Putamen (tissue), 1 donor: Measurements from ENCODE around the gene IMPACT.

Source experiments
- DNase-seq: peaks from one replicate; pipeline ENCODE4 v3.0.0-alpha.2; 2016; ENCODE audit warnings: low spot score

Gene IMPACT

DNA sequence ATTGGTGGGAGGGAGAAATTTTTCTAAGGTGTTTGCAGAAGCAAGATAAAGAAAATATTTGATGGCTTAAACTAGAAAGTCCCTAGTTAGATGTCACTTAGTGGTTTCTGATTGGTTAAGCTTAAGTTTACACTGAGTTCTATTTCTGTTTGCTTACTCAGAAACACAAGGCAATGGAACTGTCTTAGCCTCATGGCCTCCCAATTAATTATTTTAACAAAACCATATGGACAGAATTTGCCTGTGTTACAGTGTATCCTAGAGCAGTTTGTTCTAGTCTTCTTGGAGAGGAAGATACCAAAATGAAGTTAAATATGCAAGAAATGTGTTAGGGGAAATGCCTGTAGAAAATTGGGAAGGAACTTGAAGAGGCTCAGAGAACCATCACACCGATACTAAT is 4.6 kb upstream of the IMPACT start:
- DNase-seq, result no peak

DNA sequence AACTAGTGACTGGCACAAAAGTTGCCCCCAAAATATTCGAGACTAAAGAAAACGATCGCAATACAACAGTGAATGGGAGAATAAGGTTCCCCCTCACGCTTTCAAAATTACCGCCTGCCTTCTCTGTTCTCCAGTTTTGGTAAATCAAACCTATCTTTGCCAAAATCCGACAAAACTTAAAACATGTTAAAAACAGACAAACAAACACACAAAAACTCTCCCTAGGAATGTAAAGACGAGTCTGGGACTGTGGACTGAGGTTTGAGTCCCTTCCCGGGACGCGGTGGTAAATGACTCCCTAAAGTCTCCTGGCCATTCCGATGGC is 435 bp upstream of the IMPACT start:
- DNase-seq, result no peak

GRCh38 chr18:24427484-24427883 is 1.0 kb downstream of the IMPACT start:
- DNase-seq, result no peak

GRCh38 chr18:24428709-24429108 is 2.2 kb downstream of the IMPACT start:
- no peak for DNase-seq

DNA sequence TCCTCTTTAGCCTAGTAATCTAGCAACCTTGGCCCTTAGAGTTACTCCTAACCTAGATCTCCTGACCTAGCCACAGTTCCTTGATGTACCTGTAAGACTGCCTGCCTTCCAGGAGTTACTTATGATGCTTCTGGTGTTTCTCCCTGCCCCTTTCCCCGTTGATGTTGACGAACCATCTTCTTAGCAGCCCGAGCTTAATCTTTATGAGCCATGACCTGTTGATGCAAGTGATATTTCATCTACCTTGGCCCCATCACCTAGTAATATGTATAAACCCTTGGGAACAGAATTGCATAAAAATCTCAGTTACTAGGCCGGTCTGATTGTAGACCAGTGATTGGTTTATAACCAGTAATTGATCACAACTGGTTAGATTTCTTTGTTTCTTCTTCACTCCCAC is 2.7 kb downstream of the IMPACT start:
- DNase-seq, result no peak

DNA sequence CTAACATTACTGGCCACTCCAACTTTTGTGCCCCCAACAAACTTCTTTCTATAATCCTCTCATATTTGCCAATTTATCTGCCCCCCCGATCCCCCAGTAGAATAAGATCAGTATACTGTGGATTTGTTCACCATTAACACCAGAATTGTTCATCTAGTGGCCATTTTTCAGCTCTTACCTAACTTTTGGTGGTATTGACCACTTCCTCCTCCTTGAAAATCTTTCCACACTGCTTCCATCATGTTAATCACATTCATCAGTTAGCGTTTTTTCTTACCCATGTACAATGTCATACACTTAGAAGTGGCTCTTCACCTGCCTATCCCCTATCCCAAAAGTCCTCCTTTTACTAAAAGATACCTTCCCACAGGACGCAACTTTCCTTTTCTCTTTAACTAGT is 6.1 kb downstream of the IMPACT start:
- no peak for DNase-seq

- no peak for DNase-seq
These were observed 10.5 kb downstream of the IMPACT start for GRCh38 chr18:24436939-24437338.

- no peak for DNase-seq
These were observed 17.4 kb downstream of the IMPACT start for GRCh38 chr18:24443870-24444269.

DNA sequence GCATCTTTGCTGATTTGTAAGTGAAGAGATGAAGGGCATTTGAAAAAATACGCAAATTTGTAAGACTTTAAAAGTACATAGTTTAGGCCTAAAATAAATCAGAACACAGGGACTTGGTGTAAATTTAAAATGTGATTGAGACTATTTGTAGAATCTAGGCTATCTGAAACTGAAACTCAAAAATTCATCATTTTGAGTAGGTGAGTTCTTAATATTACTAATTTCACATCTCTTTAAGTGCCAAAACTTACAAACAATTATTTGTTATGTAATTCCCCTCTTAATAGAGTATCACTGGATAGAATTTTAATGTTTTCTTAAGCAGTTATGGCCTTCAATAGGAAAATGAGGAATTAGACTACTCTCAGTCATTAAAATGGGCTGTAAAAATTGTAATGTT is 20.0 kb downstream of the IMPACT start:
- DNase-seq, result no peak

DNA sequence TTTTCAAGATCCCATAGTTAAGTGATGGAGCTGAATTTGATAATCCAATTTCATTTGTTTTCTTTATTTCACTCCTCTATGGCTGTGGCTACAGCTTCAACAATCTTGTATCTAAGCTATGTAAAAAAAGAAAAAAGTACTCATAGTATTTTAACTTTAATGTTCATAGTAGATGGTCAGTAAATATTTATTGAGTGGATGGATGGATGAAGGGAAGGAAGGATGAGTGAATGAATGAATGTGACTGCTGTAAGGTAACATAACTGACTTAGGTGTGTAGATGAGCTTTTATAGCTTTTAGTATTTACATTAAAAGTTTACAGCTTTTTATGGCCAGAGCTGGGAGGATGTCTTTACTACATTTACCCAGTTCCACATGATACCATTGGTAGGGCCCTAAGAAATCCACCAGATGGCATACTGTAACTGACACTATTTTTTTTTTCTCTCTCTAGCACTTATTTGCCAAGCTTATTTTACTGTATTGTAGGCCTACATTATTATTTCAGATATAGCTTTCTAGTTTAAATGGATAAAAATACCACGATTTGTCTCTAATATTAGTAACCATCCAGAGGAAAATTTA is 20.6 kb downstream of the IMPACT start:
- no peak for DNase-seq

DNA sequence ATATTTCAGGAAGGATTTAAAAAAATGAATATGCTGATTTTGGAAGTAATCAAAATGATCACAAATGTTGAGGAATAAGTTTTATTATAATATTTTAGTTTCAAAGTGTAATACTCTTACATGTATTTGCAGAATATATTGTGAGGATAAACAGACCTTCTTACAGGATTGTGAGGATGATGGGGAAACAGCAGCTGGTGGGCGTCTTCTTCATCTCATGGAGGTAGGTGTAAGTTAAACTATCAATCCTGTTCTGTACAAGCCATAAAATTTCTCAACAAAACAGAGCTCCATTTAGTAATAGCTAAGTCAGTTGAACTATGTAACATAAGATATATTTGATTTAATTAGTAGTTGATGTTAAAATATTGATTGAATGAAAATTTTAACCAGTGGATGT is 21.5 kb downstream of the IMPACT start:
- peak; percentile 28 for DNase-seq

GRCh38 chr18:24456549-24456948 is 30.1 kb downstream of the IMPACT start:
- no peak for DNase-seq

DNA sequence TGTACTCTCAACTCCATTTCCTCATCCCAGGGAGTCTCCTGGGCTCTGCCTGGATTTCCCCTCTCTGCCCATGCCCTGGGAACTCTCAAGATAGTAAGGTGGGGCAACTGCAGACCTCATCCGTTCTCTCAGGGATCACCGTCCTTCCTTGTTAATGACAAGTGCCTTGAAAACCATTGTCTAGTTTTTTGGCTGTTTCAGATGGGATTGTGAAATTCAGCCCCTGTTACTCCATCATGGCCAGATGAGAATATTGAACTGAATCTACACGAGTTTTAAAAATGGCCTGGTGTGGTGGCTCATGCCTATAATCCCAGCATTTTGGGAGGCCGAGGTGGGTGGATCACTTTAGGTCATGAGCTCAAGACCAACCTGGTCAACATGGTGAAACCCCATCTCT is 33.3 kb downstream of the IMPACT start:
- DNase-seq, result no peak

DNA sequence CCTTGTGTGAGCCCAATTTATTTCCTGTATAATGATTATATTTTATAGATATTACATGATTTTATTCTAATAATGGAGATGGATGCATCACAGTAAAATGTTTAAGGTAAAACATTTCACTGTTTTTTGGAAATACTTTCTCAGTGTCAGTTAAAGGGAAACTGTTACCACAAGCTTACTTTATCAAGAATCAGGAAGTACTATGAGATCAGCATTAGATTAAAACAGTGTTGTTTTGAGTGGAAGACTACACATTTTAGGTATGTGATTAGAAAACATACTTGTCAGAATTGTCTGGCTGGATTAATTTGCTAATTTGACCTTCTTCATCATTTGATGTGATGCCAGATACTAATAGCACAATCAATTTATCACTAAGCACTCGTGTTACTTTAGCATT is 33.9 kb downstream of the IMPACT start, which contains the start of gene HRH4:
TSS of gene HRH4 (plus strand) at position 250 of the 400 bp plus-strand sequence. CDS start at position 342, 92 bp downstream.
- DNase-seq, result no peak

DNA sequence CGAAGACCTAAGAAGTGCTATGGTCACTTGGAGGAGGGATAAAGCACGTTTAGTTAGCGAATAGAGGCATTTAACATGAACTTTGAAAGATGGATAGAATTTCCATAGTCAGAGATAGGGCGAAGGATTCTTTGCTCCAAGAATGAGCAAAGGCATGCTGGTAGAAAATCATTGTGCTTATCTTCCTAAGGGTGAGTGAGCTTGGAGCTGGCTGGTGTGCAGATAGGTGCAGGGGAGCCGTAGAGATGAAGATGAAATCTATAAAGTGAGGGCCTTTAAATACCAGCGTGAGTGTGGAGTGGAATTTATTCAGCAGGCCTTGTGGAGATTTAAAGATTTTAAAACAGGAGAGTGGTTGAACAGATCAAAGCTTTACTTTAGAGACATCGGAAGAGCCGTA is 35.5 kb downstream of the IMPACT start:
- no peak for DNase-seq

DNA sequence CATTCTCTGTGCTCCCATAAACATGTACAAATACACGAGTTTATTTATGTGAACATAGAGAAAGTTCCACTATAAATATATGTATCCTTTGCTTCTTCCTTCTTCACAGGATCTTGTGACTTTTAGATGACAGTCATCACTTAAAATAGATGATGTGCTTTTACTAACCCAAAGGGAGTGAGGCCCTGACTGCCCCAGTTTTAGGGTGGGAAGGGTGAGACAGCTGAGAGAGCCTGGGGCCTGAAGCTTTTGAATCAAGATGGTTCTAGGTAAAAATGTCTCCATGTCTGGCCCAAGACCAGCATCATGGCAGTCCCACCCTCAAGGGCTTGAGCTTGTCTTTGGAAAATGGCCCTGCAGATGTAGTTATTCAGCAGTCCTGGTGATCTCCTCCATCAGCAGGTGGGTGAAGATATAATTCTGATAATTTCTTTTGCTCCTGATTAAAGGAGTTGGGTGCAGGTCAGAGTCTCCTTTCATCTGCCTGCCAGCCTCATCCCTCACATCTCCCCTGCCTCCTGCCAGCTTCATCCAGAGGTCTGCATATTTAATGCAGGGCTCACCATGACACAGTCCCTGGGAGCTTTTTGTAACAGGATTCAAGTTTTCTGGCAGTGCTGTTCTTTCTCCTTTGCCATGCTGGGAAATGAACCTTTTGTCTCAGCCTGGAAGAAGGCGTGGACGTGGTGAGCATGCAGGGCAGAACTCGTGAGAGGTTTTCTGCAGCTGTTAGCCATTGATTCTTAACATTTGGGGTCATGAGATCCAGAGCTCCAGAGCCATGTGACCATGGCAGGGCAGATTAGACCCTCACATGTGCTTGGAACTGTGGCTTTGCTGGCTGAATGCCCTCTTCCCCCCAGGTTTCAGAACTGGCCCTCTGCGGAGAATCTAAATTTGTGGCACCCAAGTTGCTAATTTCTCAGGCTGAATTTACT is 36.6 kb downstream of the IMPACT start:
- DNase-seq, result no peak

GRCh38 chr18:24465486-24465885 is 39.0 kb downstream of the IMPACT start:
- DNase-seq, result peak; percentile 6

DNA sequence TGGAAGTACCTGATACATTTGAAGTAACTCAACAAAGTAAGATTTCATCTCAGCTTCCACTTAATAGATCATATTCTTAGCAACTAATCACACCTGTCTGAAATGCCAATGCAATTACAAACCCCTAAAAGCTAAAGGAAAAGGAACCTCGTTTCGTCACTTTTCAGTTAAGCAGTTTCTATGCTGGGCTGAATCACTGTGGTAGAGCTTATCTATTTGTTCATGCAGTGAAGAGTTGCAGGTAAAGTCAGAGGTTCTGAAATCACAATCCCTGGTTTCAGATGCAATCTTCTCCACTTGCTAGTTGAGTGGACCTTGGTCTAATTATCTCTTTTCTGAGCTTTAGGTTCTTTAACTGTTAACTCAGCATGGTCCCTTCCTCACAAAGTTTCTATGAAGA is 40.3 kb downstream of the IMPACT start:
- DNase-seq, result no peak

DNA sequence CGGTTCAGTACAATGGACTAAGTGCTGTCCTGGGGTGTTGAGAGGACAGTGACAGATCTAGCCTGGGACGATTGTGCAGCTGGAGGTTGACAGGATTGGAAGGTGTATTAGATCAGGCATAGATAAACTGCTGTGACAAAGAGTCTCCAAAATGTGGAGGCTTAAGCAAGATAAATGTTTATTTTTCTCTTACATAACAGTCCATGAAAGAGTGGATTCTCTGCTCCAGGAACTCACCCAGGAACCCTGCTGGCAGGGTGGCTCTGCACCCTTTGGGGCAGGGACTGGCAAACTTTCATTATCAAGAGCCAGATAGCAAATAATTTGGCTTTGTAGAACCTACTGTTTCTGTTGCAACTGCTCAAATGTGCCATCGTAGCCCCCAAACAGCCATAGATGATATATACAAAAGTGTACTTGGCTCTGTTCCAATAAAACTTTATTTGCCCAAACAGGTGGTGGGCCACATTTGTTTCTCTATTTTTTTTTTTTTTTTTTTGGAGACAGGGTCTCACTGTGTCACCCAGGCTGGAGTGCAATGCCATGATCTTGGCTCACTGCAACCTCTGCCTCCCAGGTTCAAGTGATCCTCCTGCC is 43.6 kb downstream of the IMPACT start:
- DNase-seq, result no peak

- no peak for DNase-seq
These were observed 44.3 kb downstream of the IMPACT start for GRCh38 chr18:24470805-24471204.

DNA sequence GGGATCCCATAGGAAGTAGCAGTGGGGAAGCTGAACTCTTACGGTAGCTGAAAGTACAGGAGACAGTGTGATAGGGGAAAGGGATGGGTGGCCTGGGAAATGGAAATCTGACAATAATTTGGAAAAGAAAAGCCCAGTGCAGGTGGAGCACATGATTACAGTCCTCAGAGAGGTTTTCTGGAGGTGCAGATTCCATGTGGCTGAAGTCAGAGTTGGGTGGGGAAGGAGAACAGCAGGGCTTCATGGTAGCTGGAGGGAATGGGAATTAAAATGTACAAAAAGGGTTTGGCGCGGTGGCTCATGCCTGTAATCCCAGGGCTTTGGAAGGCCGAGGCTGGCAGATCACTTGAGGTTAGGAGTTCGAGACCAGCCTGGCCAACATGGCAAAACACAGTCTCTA is 46.1 kb downstream of the IMPACT start:
- no peak for DNase-seq

DNA sequence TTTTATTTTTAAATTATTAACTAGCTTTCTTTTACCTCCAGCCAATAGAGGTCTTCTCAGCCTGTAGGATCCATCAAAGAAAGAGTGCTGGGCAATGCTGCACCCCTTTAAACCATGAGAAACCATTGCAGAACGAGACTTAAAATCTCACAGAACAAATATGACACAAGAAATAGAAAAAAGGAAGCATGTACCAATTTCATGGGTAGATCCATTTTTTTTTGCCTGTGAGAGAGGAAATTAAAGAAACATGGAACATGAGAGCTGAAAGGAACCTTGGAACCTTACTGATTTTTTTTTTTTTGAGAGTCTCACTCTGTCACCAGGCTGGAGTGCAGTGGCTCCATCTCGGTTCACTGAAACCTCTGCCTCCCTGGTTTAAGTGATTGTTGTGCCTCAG is 47.9 kb downstream of the IMPACT start:
- no peak for DNase-seq

DNA sequence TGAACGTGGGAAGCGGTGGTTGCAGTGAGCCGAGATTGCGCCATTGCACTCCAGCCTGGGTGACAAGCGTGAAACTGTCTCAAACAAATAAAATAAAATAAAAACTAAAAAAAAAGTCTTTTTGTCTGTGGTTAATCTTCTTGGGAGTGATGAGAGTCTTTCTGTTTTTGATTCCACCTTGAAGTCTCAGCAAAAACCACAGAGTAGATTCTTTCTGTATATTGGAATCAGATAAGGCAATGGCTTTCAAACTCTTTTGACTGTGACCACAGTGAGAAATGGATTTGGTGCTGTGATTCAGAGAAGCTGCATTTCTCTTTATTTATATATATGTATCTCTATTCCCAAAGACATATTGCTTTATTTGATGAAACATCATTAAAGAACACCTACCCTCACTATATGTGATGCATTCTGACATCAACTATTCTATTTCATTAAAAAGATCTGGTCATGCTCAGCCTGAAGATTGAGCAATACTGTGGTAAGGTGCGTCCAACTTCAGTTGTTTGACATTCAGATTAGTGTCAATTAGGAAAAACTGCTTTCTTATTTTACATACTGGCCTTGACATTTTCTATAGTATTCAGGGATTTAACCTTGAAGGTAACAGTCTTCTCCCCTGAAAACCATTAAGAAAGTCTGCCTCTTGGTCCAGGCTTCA is 49.6 kb downstream of the IMPACT start:
- DNase-seq, result no peak
